Measurements from ENCODE around the gene ATP1A2. TPM values are rescaled to one million over a fixed set of nuclear protein-coding genes. Genes with fewer than 3 reads are reported as not detected.

Gene ATP1A2
- total and polyA plus RNA-seq, 2 donors (not counting 3 experiments of a cell fraction or from before 2014, with no cell fraction given), result not detected

GRCh38 chr1:160171354-160171753 is 55.8 kb downstream of the ATP1A2 start:
- peaks cover 7 to 17% of the 10 kb centered on the region in 2 experiments for H3K27me3 ChIP-seq (ENCODE audit: control insufficient read depth in 2 of 2, insufficient read depth in 2 of 2, low read length in 2 of 2)
- no peak overlapping the region for H2AFZ ChIP-seq (ENCODE audit: low read depth, low read length)
- FAIRE-seq, result no peak
- no peaks in the 10 kb centered on the region for H3K9me1 ChIP-seq (replicated peaks; ENCODE audit: control insufficient read depth, extremely low read depth, insufficient read depth, low read length)
- TF ChIP-seq CTCF (IDR thresholded peaks at IDR 0.05; ENCODE audit: extremely low read depth in 1 of 2, insufficient read depth in 1 of 2, low read depth in 1 of 2, low read length in 2 of 2) (no peak), MAX (IDR thresholded peaks at IDR 0.05; ENCODE audit: insufficient read depth, insufficient read length) (no peak), FOS (IDR thresholded peaks at IDR 0.05; ENCODE audit: borderline replicate concordance, insufficient read depth, low read length) (no peak)
- dilution Hi-C loops (cut with MboI; ENCODE audit: extremely low pct_ligation_motif_present, low sequenced_read_pairs) (no loop called here), intact Hi-C loops (cut with micrococcal nuclease) (no loop called here)
- BruUV-seq (replicated peaks), result no TSS peak
- no peak overlapping the region for H3K4me2 ChIP-seq (ENCODE audit: insufficient read depth, low read length)
- ChIA-PET POLR2A (no interaction called here), CTCF (interaction anchor here (1.2 to 1.7 kb wide), 2 partner anchors 22 to 81 kb away, joined by 3 to 5 read pairs (median 4); no protein-coding TSS in a partner anchor)
- H4K20me1 ChIP-seq (replicated peaks; ENCODE audit: control insufficient read depth, extremely low read depth, insufficient read depth, low read length), result no peaks in the 10 kb centered on the region
- no peaks in the 10 kb centered on the region for H3K9me3 ChIP-seq (replicated peaks; ENCODE audit: control insufficient read depth, insufficient read depth, low read length)
- no peak overlapping the region for H3K27ac ChIP-seq (ENCODE audit: insufficient read depth, low read depth, low read length)
- H3K79me2 ChIP-seq (ENCODE audit: control insufficient read depth, insufficient read depth, low read length), result no peaks in the 10 kb centered on the region
- no peaks in the 10 kb centered on the region for H3K36me3 ChIP-seq (ENCODE audit: control insufficient read depth in 2 of 2, extremely low read depth in 1 of 2, insufficient read depth in 2 of 2, low read length in 2 of 2)
- H3K4me3 ChIP-seq (replicated peaks in 1 of 3; ENCODE audit: insufficient read depth in 1 of 3, low read depth in 1 of 3, low read length in 3 of 3), result no peak overlapping the region
- no peaks in the 10 kb centered on the region for H3K4me1 ChIP-seq (ENCODE audit: control insufficient read depth, extremely low read depth, insufficient read depth, low read length)
- no peak for DNase-seq (ENCODE audit: low read depth, low spot score)
- H3K9ac ChIP-seq (replicated peaks; ENCODE audit: extremely low read depth, insufficient read depth, low read length), result no peak overlapping the region

- H3K4me3 ChIP-seq (replicated peaks in 1 of 3; ENCODE audit: insufficient read depth in 1 of 3, low read depth in 1 of 3, low read length in 3 of 3), result no peak overlapping the region
- no peak for TF ChIP-seq EZH2 (IDR thresholded peaks at IDR 0.05; ENCODE audit: borderline replicate concordance, low read depth, low read length, severe bottlenecking)
- no peak for TF ChIP-seq CTCF (IDR thresholded peaks at IDR 0.05; ENCODE audit: extremely low read depth in 1 of 2, insufficient read depth in 1 of 2, low read depth in 1 of 2, low read length in 2 of 2)
- TF ChIP-seq FOS (IDR thresholded peaks at IDR 0.05; ENCODE audit: borderline replicate concordance, insufficient read depth, low read length), result no peak
- TF ChIP-seq GATA2 (IDR thresholded peaks at IDR 0.05; ENCODE audit: insufficient read depth, insufficient read length, low read depth, low read length), result no peak
- TF ChIP-seq MYC (IDR thresholded peaks at IDR 0.05; ENCODE audit: low read depth, low read length), result no peak
- TF ChIP-seq MAX (IDR thresholded peaks at IDR 0.05; ENCODE audit: insufficient read depth, insufficient read length), result no peak
- TF ChIP-seq JUN (IDR thresholded peaks at IDR 0.05; ENCODE audit: borderline replicate concordance, insufficient read depth, insufficient read length, low read depth), result no peak
- intact Hi-C loops (cut with micrococcal nuclease) (no loop called here), dilution Hi-C loops (cut with MboI; ENCODE audit: extremely low pct_ligation_motif_present, low sequenced_read_pairs) (no loop called here)
- H3K27ac ChIP-seq (ENCODE audit: insufficient read depth, low read depth, low read length), result no peak overlapping the region
- ChIA-PET POLR2A (no interaction called here), CTCF (interaction anchor here (1.3 to 1.4 kb wide), 2 partner anchors 23 to 80 kb away, joined by 4 read pairs; no protein-coding TSS in a partner anchor)
- H3K9ac ChIP-seq (replicated peaks; ENCODE audit: extremely low read depth, insufficient read depth, low read length), result no peak overlapping the region
- no peaks in the 10 kb centered on the region for H3K9me3 ChIP-seq (replicated peaks; ENCODE audit: control insufficient read depth, insufficient read depth, low read length)
- H4K20me1 ChIP-seq (replicated peaks; ENCODE audit: control insufficient read depth, extremely low read depth, insufficient read depth, low read length), result no peaks in the 10 kb centered on the region
- H3K4me1 ChIP-seq (ENCODE audit: control insufficient read depth, extremely low read depth, insufficient read depth, low read length), result no peaks in the 10 kb centered on the region
- no TSS peak for BruUV-seq (replicated peaks)
- H2AFZ ChIP-seq (ENCODE audit: low read depth, low read length), result no peak overlapping the region
- no peaks in the 10 kb centered on the region for H3K9me1 ChIP-seq (replicated peaks; ENCODE audit: control insufficient read depth, extremely low read depth, insufficient read depth, low read length)
- no peaks in the 10 kb centered on the region for H3K79me2 ChIP-seq (ENCODE audit: control insufficient read depth, insufficient read depth, low read length)
- no peaks in the 10 kb centered on the region for H3K36me3 ChIP-seq (ENCODE audit: control insufficient read depth in 2 of 2, extremely low read depth in 1 of 2, insufficient read depth in 2 of 2, low read length in 2 of 2)
- DNase-seq (ENCODE audit: low read depth, low spot score) (no peak), FAIRE-seq (no peak)
- H3K27me3 ChIP-seq (ENCODE audit: control insufficient read depth in 2 of 2, insufficient read depth in 2 of 2, low read length in 2 of 2), result peaks cover 5 to 17% of the 10 kb centered on the region in 2 experiments
- H3K4me2 ChIP-seq (ENCODE audit: insufficient read depth, low read length), result no peak overlapping the region
These were observed 56.4 kb downstream of the ATP1A2 start for GRCh38 chr1:160171980-160172379.

All from endothelial cell of umbilical vein (primary cell).